ENCODE measurements around the gene ARSD. TPM values are rescaled to one million over a fixed set of nuclear protein-coding genes. Genes with fewer than 3 reads are reported as not detected.

Gene ARSD
- total RNA-seq, 1 experiment from 2014 or later: 12.7 TPM

DNA sequence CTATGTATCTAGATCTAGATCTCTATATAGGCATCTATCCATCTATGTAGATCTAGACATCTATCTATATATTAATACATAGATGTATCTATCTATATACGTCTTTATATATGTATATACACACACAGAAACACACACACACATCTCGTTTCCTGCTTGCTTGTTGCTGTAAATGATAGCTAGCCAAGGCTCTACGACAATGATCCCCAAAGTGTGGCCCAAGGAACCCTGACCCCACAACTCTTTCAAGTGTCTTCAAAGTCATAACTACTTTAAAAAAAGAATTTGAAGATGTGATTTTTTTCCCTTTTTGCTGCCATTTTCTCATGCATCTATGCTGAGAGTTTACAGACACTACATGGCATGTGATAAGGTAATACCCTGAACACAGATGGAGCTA, 71.6 kb downstream of the ARSD start:
- in situ Hi-C loops (cut with HindIII; ENCODE audit: low pct_unique_long_range_greater_than_20kb, low sequenced_read_pairs): no loop called here
- intact Hi-C loops (cut with micrococcal nuclease; ENCODE audit: unreplicated experiment): no loop called here
- H3K4me1 ChIP-seq (ENCODE audit: control insufficient read depth, insufficient read depth, low read length): no peaks in the 10 kb centered on the region
- ATAC-seq (no peak), DNase-seq (ENCODE audit: low read depth, low spot score) (no peak)
- H3K36me3 ChIP-seq (ENCODE audit: control insufficient read depth, insufficient read depth, low read length): no peaks in the 10 kb centered on the region
- no peaks in the 10 kb centered on the region for H3K9me3 ChIP-seq (ENCODE audit: control insufficient read depth, insufficient read depth, low read depth, low read length)
- no peak overlapping the region for H3K27ac ChIP-seq (ENCODE audit: low read length)
- H3K27me3 ChIP-seq (ENCODE audit: control insufficient read depth, insufficient read depth, low read length): no peaks in the 10 kb centered on the region
- no peak overlapping the region for H3K4me3 ChIP-seq (ENCODE audit: low read depth in 2 of 2, low read length in 2 of 2)
- ChIA-PET POLR2A (no interaction called here), CTCF (no interaction called here)
- no peak for TF ChIP-seq POLR2AphosphoS5 (IDR thresholded peaks at IDR 0.05; ENCODE audit: low read depth, low read length)
- no peak for TF ChIP-seq SIN3A (IDR thresholded peaks at IDR 0.05; ENCODE audit: borderline replicate concordance, insufficient read depth, low read depth, low read length)
- TF ChIP-seq, protein P1, sequence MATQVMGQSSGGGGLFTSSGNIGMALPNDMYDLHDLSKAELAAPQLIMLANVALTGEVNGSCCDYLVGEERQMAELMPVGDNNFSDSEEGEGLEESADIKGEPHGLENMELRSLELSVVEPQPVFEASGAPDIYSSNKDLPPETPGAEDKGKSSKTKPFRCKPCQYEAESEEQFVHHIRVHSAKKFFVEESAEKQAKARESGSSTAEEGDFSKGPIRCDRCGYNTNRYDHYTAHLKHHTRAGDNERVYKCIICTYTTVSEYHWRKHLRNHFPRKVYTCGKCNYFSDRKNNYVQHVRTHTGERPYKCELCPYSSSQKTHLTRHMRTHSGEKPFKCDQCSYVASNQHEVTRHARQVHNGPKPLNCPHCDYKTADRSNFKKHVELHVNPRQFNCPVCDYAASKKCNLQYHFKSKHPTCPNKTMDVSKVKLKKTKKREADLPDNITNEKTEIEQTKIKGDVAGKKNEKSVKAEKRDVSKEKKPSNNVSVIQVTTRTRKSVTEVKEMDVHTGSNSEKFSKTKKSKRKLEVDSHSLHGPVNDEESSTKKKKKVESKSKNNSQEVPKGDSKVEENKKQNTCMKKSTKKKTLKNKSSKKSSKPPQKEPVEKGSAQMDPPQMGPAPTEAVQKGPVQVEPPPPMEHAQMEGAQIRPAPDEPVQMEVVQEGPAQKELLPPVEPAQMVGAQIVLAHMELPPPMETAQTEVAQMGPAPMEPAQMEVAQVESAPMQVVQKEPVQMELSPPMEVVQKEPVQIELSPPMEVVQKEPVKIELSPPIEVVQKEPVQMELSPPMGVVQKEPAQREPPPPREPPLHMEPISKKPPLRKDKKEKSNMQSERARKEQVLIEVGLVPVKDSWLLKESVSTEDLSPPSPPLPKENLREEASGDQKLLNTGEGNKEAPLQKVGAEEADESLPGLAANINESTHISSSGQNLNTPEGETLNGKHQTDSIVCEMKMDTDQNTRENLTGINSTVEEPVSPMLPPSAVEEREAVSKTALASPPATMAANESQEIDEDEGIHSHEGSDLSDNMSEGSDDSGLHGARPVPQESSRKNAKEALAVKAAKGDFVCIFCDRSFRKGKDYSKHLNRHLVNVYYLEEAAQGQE (IDR thresholded peaks at IDR 0.05; ENCODE audit: insufficient read depth in 1 of 2, low read depth in 2 of 2, low read length in 1 of 2): no peak
- TF ChIP-seq, protein P2, sequence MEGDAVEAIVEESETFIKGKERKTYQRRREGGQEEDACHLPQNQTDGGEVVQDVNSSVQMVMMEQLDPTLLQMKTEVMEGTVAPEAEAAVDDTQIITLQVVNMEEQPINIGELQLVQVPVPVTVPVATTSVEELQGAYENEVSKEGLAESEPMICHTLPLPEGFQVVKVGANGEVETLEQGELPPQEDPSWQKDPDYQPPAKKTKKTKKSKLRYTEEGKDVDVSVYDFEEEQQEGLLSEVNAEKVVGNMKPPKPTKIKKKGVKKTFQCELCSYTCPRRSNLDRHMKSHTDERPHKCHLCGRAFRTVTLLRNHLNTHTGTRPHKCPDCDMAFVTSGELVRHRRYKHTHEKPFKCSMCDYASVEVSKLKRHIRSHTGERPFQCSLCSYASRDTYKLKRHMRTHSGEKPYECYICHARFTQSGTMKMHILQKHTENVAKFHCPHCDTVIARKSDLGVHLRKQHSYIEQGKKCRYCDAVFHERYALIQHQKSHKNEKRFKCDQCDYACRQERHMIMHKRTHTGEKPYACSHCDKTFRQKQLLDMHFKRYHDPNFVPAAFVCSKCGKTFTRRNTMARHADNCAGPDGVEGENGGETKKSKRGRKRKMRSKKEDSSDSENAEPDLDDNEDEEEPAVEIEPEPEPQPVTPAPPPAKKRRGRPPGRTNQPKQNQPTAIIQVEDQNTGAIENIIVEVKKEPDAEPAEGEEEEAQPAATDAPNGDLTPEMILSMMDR (IDR thresholded peaks at IDR 0.05): no peak
- TF ChIP-seq TCF7L2 (IDR thresholded peaks at IDR 0.05; ENCODE audit: low read depth, low read length): no peak
- no TSS peak for BruUV-seq (replicated peaks)

DNA sequence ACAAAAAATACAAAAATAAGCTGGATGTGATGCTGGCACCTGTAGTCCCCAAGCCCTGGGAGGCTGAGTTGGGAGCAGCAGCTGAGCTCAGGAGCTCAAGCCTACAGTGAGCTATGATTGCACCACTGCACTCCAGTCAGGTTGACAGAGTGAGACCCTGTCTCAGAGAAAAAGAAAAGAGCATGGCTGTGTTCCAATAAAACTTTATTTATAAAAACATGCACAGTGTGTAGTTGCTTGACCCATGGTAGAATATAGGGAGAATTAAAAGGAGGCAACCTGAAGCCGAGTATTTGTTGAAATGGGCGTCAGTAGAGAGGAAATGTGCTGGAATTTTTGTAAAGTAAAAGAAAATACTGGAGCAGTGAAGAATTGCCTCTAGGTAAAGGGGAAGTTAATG, 73.4 kb downstream of the ARSD start:
- TF ChIP-seq POLR2AphosphoS5 (IDR thresholded peaks at IDR 0.05; ENCODE audit: low read depth, low read length): no peak
- TF ChIP-seq, protein P2 (IDR thresholded peaks at IDR 0.05): no peak
- TF ChIP-seq, protein P1 (IDR thresholded peaks at IDR 0.05; ENCODE audit: insufficient read depth in 1 of 2, low read depth in 2 of 2, low read length in 1 of 2): no peak
- no peak for TF ChIP-seq TCF7L2 (IDR thresholded peaks at IDR 0.05; ENCODE audit: low read depth, low read length)
- TF ChIP-seq SIN3A (IDR thresholded peaks at IDR 0.05; ENCODE audit: borderline replicate concordance, insufficient read depth, low read depth, low read length): no peak
- in situ Hi-C loops (cut with HindIII; ENCODE audit: low pct_unique_long_range_greater_than_20kb, low sequenced_read_pairs): no loop called here
- intact Hi-C loops (cut with micrococcal nuclease; ENCODE audit: unreplicated experiment): no loop called here
- Histone ChIP-seq H3K27ac (ENCODE audit: low read length) (no peak overlapping the region), H3K4me1 (ENCODE audit: control insufficient read depth, insufficient read depth, low read length) (no peaks in the 10 kb centered on the region), H3K4me3 (ENCODE audit: low read depth in 2 of 2, low read length in 2 of 2) (no peak overlapping the region), H3K9me3 (ENCODE audit: control insufficient read depth, insufficient read depth, low read depth, low read length) (no peaks in the 10 kb centered on the region), H3K36me3 (ENCODE audit: control insufficient read depth, insufficient read depth, low read length) (no peaks in the 10 kb centered on the region), H3K27me3 (ENCODE audit: control insufficient read depth, insufficient read depth, low read length) (no peaks in the 10 kb centered on the region)
- ChIA-PET POLR2A (no interaction called here), CTCF (no interaction called here)
- no peak for DNase-seq (ENCODE audit: low read depth, low spot score)
- BruUV-seq (replicated peaks): no TSS peak
- ATAC-seq: no peak
